Heart right ventricle (tissue), 16 donors: ENCODE data around the gene NTRK1. TPM values are rescaled to one million over a fixed set of nuclear protein-coding genes. Genes with fewer than 3 reads are reported as not detected.

Source experiments
- ATAC-seq, 8 donors: fragments of 200-7000 bp; cut with Tn5 transposase; one replicate each; pipeline ENCODE4 v1.9.1; 2020; ENCODE audit warnings: mild to moderate bottlenecking in 8 of 8, moderate library complexity in 8 of 8, moderate number of reproducible peaks in 1 of 8
- DNase-seq, 2 donors: peaks; one replicate each; pipeline ENCODE4 v3.0.0-alpha.2; 2020
- H3K27ac ChIP-seq, 10 donors: fragments of 200-600 bp; sonication (generic) in 2 of 10; one replicate each; pipeline versions ENCODE4 v1.5.0 to v1.8.0; 2020 to 2022; ENCODE audit warnings: mild to moderate bottlenecking in 3 of 10
- H3K27me3 ChIP-seq, 7 donors: fragments of 200-600 bp; one replicate each; pipeline ENCODE4 v1.8.0; 2021 to 2022; ENCODE audit warnings: mild to moderate bottlenecking in 2 of 7
- H3K36me3 ChIP-seq, 9 donors: fragments of 200-600 bp; sonication (generic) in 1 of 9; one replicate each; pipeline versions ENCODE4 v1.5.0 to v1.8.0; 2020 to 2022; ENCODE audit warnings: mild to moderate bottlenecking in 2 of 9
- H3K4me1 ChIP-seq, 9 donors: fragments of 200-600 bp; sonication (generic) in 1 of 9; one replicate each; pipeline versions ENCODE4 v1.5.0 to v1.8.0; 2020 to 2022; ENCODE audit warnings: mild to moderate bottlenecking in 4 of 9
- H3K4me3 ChIP-seq, 10 donors: fragments of 200-600 bp; sonication (generic) in 2 of 10; one replicate each; pipeline versions ENCODE4 v1.5.0 to v1.8.0; 2020 to 2022; ENCODE audit warnings: mild to moderate bottlenecking in 7 of 10, moderate library complexity in 2 of 10
- H3K9me3 ChIP-seq, 11 donors: fragments of 200-600 bp in 10 of 11; sonication (generic) in 2 of 11; one replicate each; pipeline versions ENCODE4 v1.5.0 to v1.8.0; 2013 to 2022; ENCODE audit warnings: mild to moderate bottlenecking in 2 of 11, control low read depth in 1 of 11, moderate library complexity in 1 of 11
- CTCF ChIP-seq, 9 donors: fragments of 200-600 bp; sonication (generic) in 2 of 9; IDR thresholded peaks; one replicate each; pipeline versions ENCODE4 v1.5.0 to v1.8.0; 2021 to 2022; ENCODE audit warnings: antibody characterized with exemption in 9 of 9, mild to moderate bottlenecking in 5 of 9, moderate library complexity in 1 of 9
- WGBS, 2 donors: extraction: QIAGEN DNeasy Blood & Tissue Kit; methylation state at CpG; one replicate each; pipeline ENCODE4 v1.1.7; 2013; ENCODE audit warnings: inconsistent platforms in 1 of 2; 5-methylcytosine and 5-hydroxymethylcytosine counted together
- intact Hi-C, 10 donors: fragments of 100-400 bp; cut with DNase I; formaldehyde crosslinking; loops; one replicate each; pipeline versions ENCODE4 v1.11.1 to v1.14.2; 2022
- polyA plus RNA-seq, 2 donors: library from polyadenylated mRNA; stranded (reverse); fragments of 200-250 nt; gene quantifications; one replicate each; pipeline ENCODE4 v1.2.3, GENCODE V29; 2013
- total RNA-seq, 10 donors: library from RNA; stranded (reverse); fragmentation: NEBNext Ultra II Directional in 3 of 10; extraction: Animal tissue kit (Norgen Biotek cat#: 25700) in 3 of 10; gene quantifications; one replicate each; pipeline versions ENCODE4 v1.2.1 to v1.2.4, GENCODE V29; 2021 to 2023
- donor health status: Arrhythmogenic right ventricular cardiomyopathy.
- donor health status: ischemic (EF 13 %, LVEDD 7.1; RV severe dilation, severe dysfunction).
- donor health status: healthy with polysubstance abuse.
- donor health status: DM: no; HTN: yes; CAD: no.
- donor health status: DM: no; HTN: no; CAD: no.
- donor health status: ischemic (EF 25% LVEDD 6.9; RV normal size, moderate dysfunction).
- donor health status: ischemic (EF 25% LVEDD 5.7; RV mildly dilated, moderate dysfunction).
- donor health status: healthy.
- donor health status: DM: yes; HTN: yes; CAD: no.
- donor health status: Ischemic cardiomyopathy.
- donor health status: ischemic (EF 35%, LVEDD 5.7; RV mildly dilated, moderate dysfunction).
- donor health status: nonischemic (EF 11% LVEDD 7.7; RV severe dilation, severe dysfunction).
- donor health status: DM: yes; HTN: yes; CAD: no.
- donor health status: PGD.
- donor health status: ischemic (EF 29% LVEDD 5.4; RV normal size, mild dysfunction).
- donor health status: nonischemic (EF 23%, LVEDD 6.1; RV moderate dilation, normal function).

The NTRK1 gene
- total and polyA plus RNA-seq, 12 donors: 0.15 to 3.7 (median 0.69) TPM

- Histone ChIP-seq H3K4me3 (peak within 1 kb of the TSS; percentile 57 to 82 (median 68)), H3K27me3 (peaks cover 0 to 43% (median 9%) of the 10 kb centered on the region in 7 donors), H3K27ac (peak within 1 kb of the TSS; percentile 89 to 98 (median 96)), H3K9me3 (no peaks in the 10 kb centered on the region), H3K4me1 (peaks cover 16 to 64% (median 54%) of the 10 kb centered on the region in 9 donors), H3K36me3 (no peaks in the 10 kb centered on the region)
- ATAC-seq: peak; percentile 16 to 77 (median 62)
- DNase-seq: peak; percentile 79 to 88
- 11% methylated on average over 58 to 60 of the region's 60 CpGs for WGBS, 2 donors
- TF ChIP-seq CTCF (IDR thresholded peaks at IDR 0.05): no peak
- intact Hi-C loops: loop anchor here in 6 of 10 donors (2.0 to 10.0 kb wide), 7 partner anchors 26 to 391 kb away; partner anchors contain the start of genes ISG20L2 (in 2 of the 6), METTL25B (in 2 of the 6), LRRC71 (in 1 of the 6) and MEF2D (in 1 of the 6)
These were observed 32.6 kb downstream of the NTRK1 start, which contains the start of gene PEAR1 for GRCh38 chr1:156893048-156893953. Gene PEAR1 (plus strand): TSS chr1:156893718. CDS start chr1:156903927, 10,209 bp downstream.

- DNase-seq (no peak), ATAC-seq (no peak)
- H3K9me3 ChIP-seq: no peaks in the 10 kb centered on the region
- H3K27me3 ChIP-seq: peaks cover 0 to 43% (median 9%) of the 10 kb centered on the region in 7 donors
- H3K36me3 ChIP-seq: no peaks in the 10 kb centered on the region
- H3K4me1 ChIP-seq: peaks cover 20 to 71% (median 61%) of the 10 kb centered on the region in 9 donors
- peak overlapping the region; percentile 89 to 98 (median 96) for H3K27ac ChIP-seq
- no peak for TF ChIP-seq CTCF (IDR thresholded peaks at IDR 0.05)
- H3K4me3 ChIP-seq: peak overlapping the region; percentile 57 to 82 (median 68)
- intact Hi-C loops: loop anchor here in 4 of 10 donors (5.0 to 10.0 kb wide), 5 partner anchors 33 to 392 kb away; partner anchors contain the start of genes ISG20L2 (in 2 of the 4), METTL25B (in 2 of the 4) and MEF2D (in 1 of the 4)
- 26% methylated on average over 5 of the region's 5 CpGs for whole genome bisulfite sequencing, 2 donors
These were observed 33.3 kb downstream of the NTRK1 start for GRCh38 chr1:156894001-156894400.

- peak; percentile 69 to 71 for DNase-seq
- H3K27me3 ChIP-seq: peaks cover 0 to 43% (median 9%) of the 10 kb centered on the region in 7 donors
- H3K36me3 ChIP-seq: no peaks in the 10 kb centered on the region
- peaks cover 25 to 80% (median 70%) of the 10 kb centered on the region in 9 donors for H3K4me1 ChIP-seq
- peak overlapping the region; percentile 89 to 98 (median 96) for H3K27ac ChIP-seq
- H3K9me3 ChIP-seq: no peaks in the 10 kb centered on the region
- TF ChIP-seq CTCF (IDR thresholded peaks at IDR 0.05): no peak
- intact Hi-C loops: loop anchor here in 4 of 10 donors (5.0 to 10.0 kb wide), 5 partner anchors 32 to 393 kb away; partner anchors contain the start of genes ISG20L2 (in 2 of the 4), METTL25B (in 2 of the 4) and MEF2D (in 1 of the 4)
- H3K4me3 ChIP-seq: peak overlapping the region in 9 of 10 donors; percentile 62 to 82 (median 71)
- ATAC-seq: peak; percentile 7 to 65 (median 31)
- 37 to 66% methylated on average over 12 of the region's 12 CpGs for WGBS, 2 donors
These were observed 34.2 kb downstream of the NTRK1 start for GRCh38 chr1:156894711-156895454.
